GM19240 (cell line): ENCODE data around the gene UCP2.
"Not testable (repeated sequence)": the region's sequence is repeated elsewhere in the genome, so short reads cannot be mapped to it uniquely, and the experiment has no call there.

ENCODE experiments used
- DNase-seq: peaks from one replicate; pipeline ENCODE4 v3.0.0; 2011; ENCODE audit warnings: low spot score; ENCODE audit not compliant: insufficient read length

The UCP2 gene

GRCh38 chr11:73946798-73947458 is 35.7 kb downstream of the UCP2 start:
- no peak for DNase-seq

GRCh38 chr11:73945396-73945795 is 37.2 kb downstream of the UCP2 start:
- DNase-seq = no peak

GRCh38 chr11:73944901-73945300 is 37.7 kb downstream of the UCP2 start:
- no peak for DNase-seq

GRCh38 chr11:73944085-73944484 is 38.6 kb downstream of the UCP2 start:
- DNase-seq = no peak

GRCh38 chr11:73942010-73942409 is 40.6 kb downstream of the UCP2 start:
- no peak for DNase-seq

GRCh38 chr11:73940801-73941570 is 41.7 kb downstream of the UCP2 start:
- DNase-seq = no peak

GRCh38 chr11:73939096-73939495 is 43.5 kb downstream of the UCP2 start:
- no peak for DNase-seq

GRCh38 chr11:73936047-73936446 is 46.6 kb downstream of the UCP2 start:
- DNase-seq = not testable (repeated sequence)

GRCh38 chr11:73932781-73933180 is 49.9 kb downstream of the UCP2 start:
- no peak for DNase-seq

- no peak for DNase-seq
Measured at GRCh38 chr11:73931951-73932350, 50.7 kb downstream of the UCP2 start.

GRCh38 chr11:73931039-73931645 is 51.5 kb downstream of the UCP2 start:
- no peak for DNase-seq

- DNase-seq = no peak
Measured at GRCh38 chr11:73929388-73929787, 53.3 kb downstream of the UCP2 start.
